Measurements from ENCODE around the gene RAET1L. TPM values are rescaled to one million over a fixed set of nuclear protein-coding genes. Genes with fewer than 3 reads are reported as not detected.

Gene RAET1L
- total and polyA plus RNA-seq, 2 of the 4 experiments (the other 2 are of a cell fraction) = not detected

DNA sequence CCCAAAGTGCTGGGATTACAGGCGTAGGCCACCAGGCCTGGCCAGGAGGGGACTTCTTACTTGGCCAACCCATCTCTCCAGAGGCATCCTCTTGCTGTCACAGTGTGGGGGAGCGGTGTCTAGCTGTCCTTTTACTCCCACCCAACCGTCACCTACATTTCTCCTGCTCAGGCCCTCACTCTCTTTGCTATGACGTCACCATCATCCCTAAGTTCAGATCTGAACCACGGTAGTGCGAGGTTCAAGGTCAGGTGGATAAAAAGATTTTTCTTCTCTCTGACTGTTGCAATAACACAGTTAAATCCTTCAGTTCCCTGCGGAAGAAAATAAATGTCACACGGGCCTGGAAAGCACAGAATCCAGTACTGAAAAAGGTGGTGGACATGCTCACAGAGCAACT lies 7.3 kb upstream of the RAET1L start:
- H4K20me1 ChIP-seq (ENCODE audit: insufficient read depth, low read length) = no peaks in the 10 kb centered on the region
- H3K9me1 ChIP-seq (ENCODE audit: insufficient read depth, low read length) = no peaks in the 10 kb centered on the region
- H4K5ac ChIP-seq (ENCODE audit: low read depth, low read length) = no peak overlapping the region
- no peak overlapping the region for H3K27ac ChIP-seq (ENCODE audit: insufficient read depth, low read length)
- no peak overlapping the region for H3K4me2 ChIP-seq (ENCODE audit: low read depth, low read length)
- no peak overlapping the region for H2AK9ac ChIP-seq (replicated peaks; ENCODE audit: low read depth, low read length, poor library complexity)
- H3K14ac ChIP-seq (replicated peaks; ENCODE audit: low read depth, low read length) = no peak overlapping the region
- CTCF ChIA-PET = no interaction called here
- no peak overlapping the region for H2BK5ac ChIP-seq (ENCODE audit: low read depth, low read length, poor library complexity, severe bottlenecking)
- H2AK5ac ChIP-seq (ENCODE audit: low read depth, low read length) = no peak overlapping the region
- no peak overlapping the region for H2BK15ac ChIP-seq (ENCODE audit: low read depth, low read length)
- H2BK120ac ChIP-seq (ENCODE audit: low read depth, low read length) = no peak overlapping the region
- dilution Hi-C loops (cut with HindIII; ENCODE audit: low sequenced_read_pairs, unreplicated experiment) = no loop called here
- no TSS peak for BruUV-seq (replicated peaks)
- ATAC-seq (ENCODE audit: low read depth) = no peak
- no peak overlapping the region for H3K9ac ChIP-seq (ENCODE audit: low read depth, low read length)
- H3K4me1 ChIP-seq (ENCODE audit: control insufficient read depth, insufficient read depth, low read length) = no peaks in the 10 kb centered on the region
- H3K27me3 ChIP-seq (ENCODE audit: control insufficient read depth, insufficient read depth, low read length) = peaks cover 82% of the 10 kb centered on the region
- no peak overlapping the region for H2BK20ac ChIP-seq (ENCODE audit: low read depth, low read length)
- H4K91ac ChIP-seq (ENCODE audit: insufficient read depth, low read depth, low read length) = no peak overlapping the region
- H3K79me1 ChIP-seq (ENCODE audit: low read depth in 1 of 2, low read length in 2 of 2) = no peaks in the 10 kb centered on the region
- H3K36me3 ChIP-seq (ENCODE audit: control insufficient read depth, insufficient read depth, low read length) = no peaks in the 10 kb centered on the region
- no peak overlapping the region for H3K4me3 ChIP-seq (ENCODE audit: insufficient read depth, low read depth, low read length)
- intact Hi-C loops (cut with micrococcal nuclease) = no loop called here
- no peak overlapping the region for H3K4ac ChIP-seq (ENCODE audit: low read depth, low read length)
- TF ChIP-seq NFE2L2 (IDR thresholded peaks at IDR 0.05; ENCODE audit: low read depth, low read length) (no peak), BHLHE40 (IDR thresholded peaks at IDR 0.05; ENCODE audit: low read depth, low read length) (no peak), RCOR1 (IDR thresholded peaks at IDR 0.05; ENCODE audit: insufficient replicate concordance, low read length) (no peak), CEBPB (IDR thresholded peaks at IDR 0.05; ENCODE audit: low read depth, low read length) (no peak), CHD1 (IDR thresholded peaks at IDR 0.05; ENCODE audit: low read depth, low read length) (no peak), MAZ (IDR thresholded peaks at IDR 0.05; ENCODE audit: borderline replicate concordance, low read depth, low read length) (no peak), RFX5 (IDR thresholded peaks at IDR 0.05; ENCODE audit: low read depth, low read length) (no peak), MAFK (IDR thresholded peaks at IDR 0.05; ENCODE audit: low read depth, low read length) (no peak), FOS (IDR thresholded peaks at IDR 0.05; ENCODE audit: low read depth, low read length) (no peak), POLR2A (IDR thresholded peaks at IDR 0.05; ENCODE audit: low read depth, low read length) (no peak), SMC3 (IDR thresholded peaks at IDR 0.05; ENCODE audit: low read depth, low read length) (no peak)
- TF ChIP-seq, protein P1, sequence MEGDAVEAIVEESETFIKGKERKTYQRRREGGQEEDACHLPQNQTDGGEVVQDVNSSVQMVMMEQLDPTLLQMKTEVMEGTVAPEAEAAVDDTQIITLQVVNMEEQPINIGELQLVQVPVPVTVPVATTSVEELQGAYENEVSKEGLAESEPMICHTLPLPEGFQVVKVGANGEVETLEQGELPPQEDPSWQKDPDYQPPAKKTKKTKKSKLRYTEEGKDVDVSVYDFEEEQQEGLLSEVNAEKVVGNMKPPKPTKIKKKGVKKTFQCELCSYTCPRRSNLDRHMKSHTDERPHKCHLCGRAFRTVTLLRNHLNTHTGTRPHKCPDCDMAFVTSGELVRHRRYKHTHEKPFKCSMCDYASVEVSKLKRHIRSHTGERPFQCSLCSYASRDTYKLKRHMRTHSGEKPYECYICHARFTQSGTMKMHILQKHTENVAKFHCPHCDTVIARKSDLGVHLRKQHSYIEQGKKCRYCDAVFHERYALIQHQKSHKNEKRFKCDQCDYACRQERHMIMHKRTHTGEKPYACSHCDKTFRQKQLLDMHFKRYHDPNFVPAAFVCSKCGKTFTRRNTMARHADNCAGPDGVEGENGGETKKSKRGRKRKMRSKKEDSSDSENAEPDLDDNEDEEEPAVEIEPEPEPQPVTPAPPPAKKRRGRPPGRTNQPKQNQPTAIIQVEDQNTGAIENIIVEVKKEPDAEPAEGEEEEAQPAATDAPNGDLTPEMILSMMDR (conservative IDR thresholded peaks at IDR 0.05; ENCODE audit: low read depth, low read length) = no peak
- TF ChIP-seq, protein P2, sequence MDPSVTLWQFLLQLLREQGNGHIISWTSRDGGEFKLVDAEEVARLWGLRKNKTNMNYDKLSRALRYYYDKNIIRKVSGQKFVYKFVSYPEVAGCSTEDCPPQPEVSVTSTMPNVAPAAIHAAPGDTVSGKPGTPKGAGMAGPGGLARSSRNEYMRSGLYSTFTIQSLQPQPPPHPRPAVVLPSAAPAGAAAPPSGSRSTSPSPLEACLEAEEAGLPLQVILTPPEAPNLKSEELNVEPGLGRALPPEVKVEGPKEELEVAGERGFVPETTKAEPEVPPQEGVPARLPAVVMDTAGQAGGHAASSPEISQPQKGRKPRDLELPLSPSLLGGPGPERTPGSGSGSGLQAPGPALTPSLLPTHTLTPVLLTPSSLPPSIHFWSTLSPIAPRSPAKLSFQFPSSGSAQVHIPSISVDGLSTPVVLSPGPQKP (IDR thresholded peaks at IDR 0.05; ENCODE audit: borderline replicate concordance, low read depth, low read length) = no peak
- TF ChIP-seq, protein P3, sequence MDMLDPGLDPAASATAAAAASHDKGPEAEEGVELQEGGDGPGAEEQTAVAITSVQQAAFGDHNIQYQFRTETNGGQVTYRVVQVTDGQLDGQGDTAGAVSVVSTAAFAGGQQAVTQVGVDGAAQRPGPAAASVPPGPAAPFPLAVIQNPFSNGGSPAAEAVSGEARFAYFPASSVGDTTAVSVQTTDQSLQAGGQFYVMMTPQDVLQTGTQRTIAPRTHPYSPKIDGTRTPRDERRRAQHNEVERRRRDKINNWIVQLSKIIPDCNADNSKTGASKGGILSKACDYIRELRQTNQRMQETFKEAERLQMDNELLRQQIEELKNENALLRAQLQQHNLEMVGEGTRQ (IDR thresholded peaks at IDR 0.05; ENCODE audit: low read depth, low read length) = no peak
- peaks cover 5% of the 10 kb centered on the region; the same call in 1 of the 2 replicates for H3K9me3 ChIP-seq (ENCODE audit: control insufficient read depth, insufficient read depth, low read length)
- no peak overlapping the region for H3K56ac ChIP-seq (ENCODE audit: extremely low read depth, insufficient read depth, low read length)
- no peak for DNase-seq
- in situ Hi-C loops (cut with MboI; ENCODE audit: low sequenced_read_pairs) = no loop called here
- POLR2A ChIA-PET (ENCODE audit: unreplicated experiment) = no interaction called here
- no peak overlapping the region for H2AFZ ChIP-seq (replicated peaks; ENCODE audit: low read length, poor library complexity)
- no CpG with 5 or more reads among the region's 8 CpGs for WGBS, 2 experiments (ENCODE audit: extremely low coverage in 2 of 2, insufficient read length in 1 of 2)
- no peak overlapping the region for H4K8ac ChIP-seq (ENCODE audit: low read depth in 2 of 2, low read length in 2 of 2)
- no peak overlapping the region for H3K23ac ChIP-seq (ENCODE audit: low read depth, low read length)
- no peak overlapping the region for H3K18ac ChIP-seq (ENCODE audit: low read depth, low read length)

Data from IMR-90 (cell line).